Caco-2 (cell line): ENCODE data around the gene SORL1. TPM values are rescaled to one million over a fixed set of nuclear protein-coding genes. Genes with fewer than 3 reads are reported as not detected.

ENCODE experiments used
- BruUV-seq: library from RNA; stranded (reverse); fragments of 400-500 nt; replicated peaks from 2 replicates; lab custom pipeline; 2021; lab: Mats Ljungman, UMichigan
- CTCF ChIA-PET: fragments of 300-600 bp; sonication (Branson Sonifier 250); formaldehyde crosslinking; loops from one replicate; lab custom pipeline; 2022; ENCODE audit warnings: antibody characterized with exemption; lab: Charles Lee
- POLR2A ChIA-PET: fragments of 300-600 bp; sonication (Branson Sonifier 250); formaldehyde crosslinking; loops from one replicate; lab custom pipeline; 2022; ENCODE audit warnings: antibody characterized with exemption; lab: Charles Lee
- DNase-seq, 2 experiments: peaks; one replicate each; pipeline versions ENCODE4 v3.0.0 to v3.0.0-alpha.2; 2020 to 2022
- H3K27me3 ChIP-seq: replicated peaks from 2 replicates; pipeline ENCODE4 v1.6.0; 2011; ENCODE audit warnings: low read length; ENCODE audit not compliant: control insufficient read depth, insufficient read depth
- H3K36me3 ChIP-seq: 2 replicates; pipeline ENCODE4 v1.5.1; 2011; ENCODE audit warnings: low read length; ENCODE audit not compliant: control insufficient read depth, insufficient read depth
- H3K4me1 ChIP-seq: fragments of 250-450 bp; sonication (Bioruptor Pico); 2 replicates; pipeline ENCODE4 v1.5.1; 2020; ENCODE audit warnings: mild to moderate bottlenecking
- H3K4me3 ChIP-seq: 2 replicates; pipeline ENCODE4 v1.5.1; 2011; ENCODE audit warnings: low read depth, mild to moderate bottlenecking, control low read depth, low read length
- H3K9me3 ChIP-seq: fragments of 250-450 bp; sonication (Bioruptor Pico); 2 replicates; pipeline ENCODE4 v1.5.1; 2020; ENCODE audit warnings: mild to moderate bottlenecking, moderate library complexity
- H3K27ac Mint-ChIP-seq: one replicate; pipeline ENCODE4 v1.8.0; 2022; ENCODE audit warnings: mixed read lengths; ENCODE audit not compliant: unreplicated experiment
- H3K27me3 Mint-ChIP-seq: one replicate; pipeline ENCODE4 v1.8.0; 2022; ENCODE audit warnings: mixed read lengths; ENCODE audit not compliant: insufficient read depth, unreplicated experiment
- H3K36me3 Mint-ChIP-seq: one replicate; pipeline ENCODE4 v1.8.0; 2022; ENCODE audit warnings: mild to moderate bottlenecking, mixed read lengths; ENCODE audit not compliant: insufficient read depth, unreplicated experiment
- H3K4me1 Mint-ChIP-seq: one replicate; pipeline ENCODE4 v1.8.0; 2022; ENCODE audit warnings: low read depth, mixed read lengths; ENCODE audit not compliant: unreplicated experiment
- H3K4me3 Mint-ChIP-seq: one replicate; pipeline ENCODE4 v1.8.0; 2022; ENCODE audit warnings: mild to moderate bottlenecking, moderate library complexity, mixed read lengths; ENCODE audit not compliant: unreplicated experiment
- H3K9me3 Mint-ChIP-seq: one replicate; pipeline ENCODE4 v1.8.0; 2022; ENCODE audit warnings: mixed read lengths; ENCODE audit not compliant: unreplicated experiment
- intact Hi-C: fragments of 100-400 bp; cut with micrococcal nuclease; formaldehyde crosslinking; loops from one replicate; pipeline ENCODE4 v1.10.0; 2022; ENCODE audit not compliant: unreplicated experiment
- total RNA-seq: library from RNA; stranded (reverse); gene quantifications from 2 replicates; pipeline ENCODE4 v1.2.3, GENCODE V29; 2022
- TF ChIP-seq, protein P1 (sequence below), 2 experiments: fragments of 200-600 bp in 1 of 2; IDR thresholded peaks; 1 replicate in 1 of 2; 2 replicates in 1 of 2; pipeline versions ENCODE4 v1.5.1 to v1.8.0; 2011 to 2022; ENCODE audit warnings: antibody characterized with exemption in 1 of 2, control low read depth in 1 of 2, inconsistent platforms in 1 of 2, low read depth in 1 of 2, low read length in 1 of 2, mild to moderate bottlenecking in 1 of 2, moderate library complexity in 1 of 2; ENCODE audit not compliant: insufficient read depth in 1 of 2, severe bottlenecking in 1 of 2, unreplicated experiment in 1 of 2

Gene SORL1
- total RNA-seq, 1 experiment from 2014 or later = 26.3 TPM

DNA sequence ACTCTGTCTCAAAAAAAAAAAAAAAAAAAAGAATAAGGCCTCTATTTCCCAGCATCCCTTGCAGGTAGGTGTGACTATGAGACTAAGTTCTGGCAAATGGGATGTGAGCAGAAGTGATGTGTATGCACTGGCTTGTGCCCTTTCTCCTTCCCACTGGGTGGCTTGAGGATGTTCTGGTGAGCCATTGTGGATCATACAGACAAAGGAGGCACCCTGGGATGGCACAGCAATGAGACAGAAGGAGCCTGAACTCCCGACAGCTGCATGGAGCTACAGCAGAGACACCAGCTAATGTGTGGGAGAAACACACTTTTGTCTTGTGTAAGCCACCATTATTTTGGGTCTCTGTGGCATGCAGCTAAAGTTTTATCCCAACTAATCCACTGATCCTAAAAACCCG, 10.6 kb upstream of the SORL1 start:
- H3K36me3 ChIP-seq = no peaks in the 10 kb centered on the region
- no peak overlapping the region for H3K4me3 ChIP-seq
- H3K27me3 ChIP-seq = no peaks in the 10 kb centered on the region
- no peaks in the 10 kb centered on the region for H3K9me3 ChIP-seq
- Mint-ChIP-seq H3K27ac (no peak overlapping the region), H3K27me3 (no peaks in the 10 kb centered on the region), H3K9me3 (no peaks in the 10 kb centered on the region), H3K4me3 (no peak overlapping the region), H3K36me3 (no peaks in the 10 kb centered on the region), H3K4me1 (peaks cover 12% of the 10 kb centered on the region)
- no TSS peak for BruUV-seq
- intact Hi-C loops = no loop called here
- POLR2A ChIA-PET = no interaction called here
- no peak for DNase-seq
- TF ChIP-seq, protein P1, sequence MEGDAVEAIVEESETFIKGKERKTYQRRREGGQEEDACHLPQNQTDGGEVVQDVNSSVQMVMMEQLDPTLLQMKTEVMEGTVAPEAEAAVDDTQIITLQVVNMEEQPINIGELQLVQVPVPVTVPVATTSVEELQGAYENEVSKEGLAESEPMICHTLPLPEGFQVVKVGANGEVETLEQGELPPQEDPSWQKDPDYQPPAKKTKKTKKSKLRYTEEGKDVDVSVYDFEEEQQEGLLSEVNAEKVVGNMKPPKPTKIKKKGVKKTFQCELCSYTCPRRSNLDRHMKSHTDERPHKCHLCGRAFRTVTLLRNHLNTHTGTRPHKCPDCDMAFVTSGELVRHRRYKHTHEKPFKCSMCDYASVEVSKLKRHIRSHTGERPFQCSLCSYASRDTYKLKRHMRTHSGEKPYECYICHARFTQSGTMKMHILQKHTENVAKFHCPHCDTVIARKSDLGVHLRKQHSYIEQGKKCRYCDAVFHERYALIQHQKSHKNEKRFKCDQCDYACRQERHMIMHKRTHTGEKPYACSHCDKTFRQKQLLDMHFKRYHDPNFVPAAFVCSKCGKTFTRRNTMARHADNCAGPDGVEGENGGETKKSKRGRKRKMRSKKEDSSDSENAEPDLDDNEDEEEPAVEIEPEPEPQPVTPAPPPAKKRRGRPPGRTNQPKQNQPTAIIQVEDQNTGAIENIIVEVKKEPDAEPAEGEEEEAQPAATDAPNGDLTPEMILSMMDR (IDR thresholded peaks at IDR 0.05; ENCODE audit: insufficient read depth in 1 of 2, low read depth in 1 of 2, low read length in 1 of 2, severe bottlenecking in 1 of 2, unreplicated experiment in 1 of 2) = no peak
- H3K4me1 ChIP-seq = peaks cover 10% of the 10 kb centered on the region; the same call in 1 of the 2 replicates
- CTCF ChIA-PET = interaction anchor here (0.6 to 0.9 kb wide), 3 partner anchors 24 to 1431 kb away, joined by 3 read pairs; no protein-coding TSS in a partner anchor

DNA sequence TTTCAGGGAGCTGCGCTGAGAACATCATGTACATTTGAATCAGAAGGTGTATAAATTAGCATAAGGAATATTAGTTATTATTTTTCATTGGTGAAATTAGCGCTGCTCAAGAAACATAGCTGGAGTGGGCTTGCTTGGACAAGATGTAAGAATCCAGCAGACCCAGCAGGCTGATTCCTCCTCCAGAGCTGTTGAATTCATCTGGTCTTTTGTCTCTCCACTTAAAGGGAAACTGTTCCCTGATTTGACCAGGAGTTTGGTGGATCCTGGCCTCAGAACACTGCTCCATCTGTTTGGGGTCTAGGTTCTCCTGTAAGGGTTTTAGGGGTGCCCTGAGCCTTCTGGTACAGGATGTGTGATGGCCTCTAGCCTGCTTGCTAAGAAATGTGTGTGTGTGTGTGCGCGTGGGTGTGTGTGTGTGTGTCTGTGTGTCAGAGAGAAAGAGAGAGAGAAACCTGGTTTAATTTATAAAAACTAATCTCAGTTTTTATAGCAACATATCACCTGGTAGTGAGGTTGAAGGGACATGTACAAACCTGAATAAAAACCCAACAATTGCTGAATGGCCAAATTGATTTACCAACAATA, 8.3 kb upstream of the SORL1 start:
- H3K27me3 Mint-ChIP-seq = no peaks in the 10 kb centered on the region

DNA sequence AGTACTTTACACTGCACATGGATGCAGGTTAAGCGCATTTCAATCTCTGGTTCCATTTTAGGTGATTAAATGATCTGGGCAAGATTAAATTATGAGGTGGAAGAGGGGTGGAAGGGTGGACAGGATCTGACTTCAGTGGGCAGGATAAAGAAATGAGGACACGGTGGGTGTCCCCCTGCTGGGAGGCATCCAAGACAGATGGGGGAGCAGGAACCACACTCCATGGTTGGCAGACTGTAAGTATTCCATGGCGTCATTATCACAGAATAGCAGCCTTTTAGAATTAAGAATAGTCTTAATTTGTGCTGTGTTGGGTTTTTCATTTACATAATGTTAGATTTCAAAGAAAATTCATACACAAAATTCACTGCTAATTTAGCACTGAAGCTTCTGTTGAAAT, 7.6 kb upstream of the SORL1 start:
- intact Hi-C loops = no loop called here
- DNase-seq = no peak
- H3K4me1 Mint-ChIP-seq = peaks cover 12% of the 10 kb centered on the region
- TF ChIP-seq, protein P1 (IDR thresholded peaks at IDR 0.05; ENCODE audit: insufficient read depth in 1 of 2, low read depth in 1 of 2, low read length in 1 of 2, severe bottlenecking in 1 of 2, unreplicated experiment in 1 of 2) = no peak
- H3K27me3 ChIP-seq = no peaks in the 10 kb centered on the region
- CTCF ChIA-PET = no interaction called here
- no peak overlapping the region for H3K27ac Mint-ChIP-seq
- POLR2A ChIA-PET = no interaction called here
- peaks cover 10% of the 10 kb centered on the region; the same call in 1 of the 2 replicates for H3K4me1 ChIP-seq
- H3K4me3 Mint-ChIP-seq = no peak overlapping the region
- no peaks in the 10 kb centered on the region for H3K27me3 Mint-ChIP-seq
- H3K36me3 Mint-ChIP-seq = no peaks in the 10 kb centered on the region
- H3K4me3 ChIP-seq = no peak overlapping the region
- no peaks in the 10 kb centered on the region for H3K9me3 ChIP-seq
- H3K9me3 Mint-ChIP-seq = no peaks in the 10 kb centered on the region
- H3K36me3 ChIP-seq = no peaks in the 10 kb centered on the region
- no TSS peak for BruUV-seq

More for the DNA sequence above, 8.3 kb upstream of the SORL1 start:
- peaks cover 12% of the 10 kb centered on the region for H3K4me1 Mint-ChIP-seq
- H3K27ac Mint-ChIP-seq = no peak overlapping the region
- H3K4me1 ChIP-seq = peaks cover 10% of the 10 kb centered on the region; the same call in 1 of the 2 replicates
- H3K36me3 ChIP-seq = no peaks in the 10 kb centered on the region
- no TSS peak for BruUV-seq
- intact Hi-C loops = no loop called here
- H3K4me3 ChIP-seq = no peak overlapping the region
- no peak for DNase-seq
- TF ChIP-seq, protein P1 (IDR thresholded peaks at IDR 0.05; ENCODE audit: insufficient read depth in 1 of 2, low read depth in 1 of 2, low read length in 1 of 2, severe bottlenecking in 1 of 2, unreplicated experiment in 1 of 2) = no peak
- no peak overlapping the region for H3K4me3 Mint-ChIP-seq
- ChIA-PET CTCF (no interaction called here), POLR2A (no interaction called here)
- H3K9me3 ChIP-seq = no peaks in the 10 kb centered on the region
- H3K9me3 Mint-ChIP-seq = no peaks in the 10 kb centered on the region
- H3K27me3 ChIP-seq = no peaks in the 10 kb centered on the region
- no peaks in the 10 kb centered on the region for H3K36me3 Mint-ChIP-seq
